Measurements from ENCODE around the gene UNC13B.

- TF ChIP-seq ZNF329 (CRISPR knock-in tag; IDR thresholded peaks at IDR 0.05; ENCODE audit: low read depth) (no peak), KDM5A (IDR thresholded peaks at IDR 0.05; ENCODE audit: borderline replicate concordance, low read length) (no peak), MIER2 (CRISPR knock-in tag; IDR thresholded peaks at IDR 0.05) (no peak), CTCF (CRISPR knock-in tag; IDR thresholded peaks at IDR 0.05) (no peak), GABPB1 (CRISPR knock-in tag; IDR thresholded peaks at IDR 0.05) (no peak), CEBPB (IDR thresholded peaks at IDR 0.05; ENCODE audit: borderline replicate concordance, low read depth, low read length) (no peak), POLR2A (IDR thresholded peaks at IDR 0.05; ENCODE audit: insufficient read depth in 1 of 2, low read depth in 2 of 2, low read length in 2 of 2) (no peak)
- TF ChIP-seq, protein P1, sequence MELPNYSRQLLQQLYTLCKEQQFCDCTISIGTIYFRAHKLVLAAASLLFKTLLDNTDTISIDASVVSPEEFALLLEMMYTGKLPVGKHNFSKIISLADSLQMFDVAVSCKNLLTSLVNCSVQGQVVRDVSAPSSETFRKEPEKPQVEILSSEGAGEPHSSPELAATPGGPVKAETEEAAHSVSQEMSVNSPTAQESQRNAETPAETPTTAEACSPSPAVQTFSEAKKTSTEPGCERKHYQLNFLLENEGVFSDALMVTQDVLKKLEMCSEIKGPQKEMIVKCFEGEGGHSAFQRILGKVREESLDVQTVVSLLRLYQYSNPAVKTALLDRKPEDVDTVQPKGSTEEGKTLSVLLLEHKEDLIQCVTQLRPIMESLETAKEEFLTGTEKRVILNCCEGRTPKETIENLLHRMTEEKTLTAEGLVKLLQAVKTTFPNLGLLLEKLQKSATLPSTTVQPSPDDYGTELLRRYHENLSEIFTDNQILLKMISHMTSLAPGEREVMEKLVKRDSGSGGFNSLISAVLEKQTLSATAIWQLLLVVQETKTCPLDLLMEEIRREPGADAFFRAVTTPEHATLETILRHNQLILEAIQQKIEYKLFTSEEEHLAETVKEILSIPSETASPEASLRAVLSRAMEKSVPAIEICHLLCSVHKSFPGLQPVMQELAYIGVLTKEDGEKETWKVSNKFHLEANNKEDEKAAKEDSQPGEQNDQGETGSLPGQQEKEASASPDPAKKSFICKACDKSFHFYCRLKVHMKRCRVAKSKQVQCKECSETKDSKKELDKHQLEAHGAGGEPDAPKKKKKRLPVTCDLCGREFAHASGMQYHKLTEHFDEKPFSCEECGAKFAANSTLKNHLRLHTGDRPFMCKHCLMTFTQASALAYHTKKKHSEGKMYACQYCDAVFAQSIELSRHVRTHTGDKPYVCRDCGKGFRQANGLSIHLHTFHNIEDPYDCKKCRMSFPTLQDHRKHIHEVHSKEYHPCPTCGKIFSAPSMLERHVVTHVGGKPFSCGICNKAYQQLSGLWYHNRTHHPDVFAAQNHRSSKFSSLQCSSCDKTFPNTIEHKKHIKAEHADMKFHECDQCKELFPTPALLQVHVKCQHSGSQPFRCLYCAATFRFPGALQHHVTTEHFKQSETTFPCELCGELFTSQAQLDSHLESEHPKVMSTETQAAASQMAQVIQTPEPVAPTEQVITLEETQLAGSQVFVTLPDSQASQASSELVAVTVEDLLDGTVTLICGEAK (IDR thresholded peaks at IDR 0.05): no peak
- TF ChIP-seq, protein P1 (CRISPR knock-in tag; IDR thresholded peaks at IDR 0.05): no peak
These were observed 218.2 kb downstream of the UNC13B start for GRCh38 chr9:35380039-35380438.
